GM12878 (cell line): ENCODE measurements around the gene PCLO.

ENCODE experiments used
- ATF2 ChIP-seq: IDR thresholded peaks from 2 replicates; pipeline ENCODE4 v1.6.1; 2012; ENCODE audit warnings: low read length, inconsistent platforms
- CTCF ChIP-seq, 3 experiments: IDR thresholded peaks in 2 of 3; conservative IDR thresholded peaks in 1 of 3; 2 replicates each; pipeline ENCODE4 v1.5.1; 2011; ENCODE audit warnings: low read depth in 3 of 3, low read length in 3 of 3, mild to moderate bottlenecking in 3 of 3, control low read depth in 2 of 3, moderate library complexity in 2 of 3, inconsistent platforms in 1 of 3, mixed read lengths in 1 of 3; ENCODE audit not compliant: control insufficient read depth in 2 of 3, insufficient read depth in 1 of 3; ENCODE audit errors: extremely low read depth in 1 of 3
- ESRRA ChIP-seq: IDR thresholded peaks from 2 replicates; pipeline ENCODE4 v1.6.1; 2012; ENCODE audit warnings: mild to moderate bottlenecking, low read length, improper control_type of control experiment
- EZH2 ChIP-seq: IDR thresholded peaks from 2 replicates; pipeline ENCODE4 v1.6.1; 2012; ENCODE audit warnings: low read depth, mild to moderate bottlenecking, control low read depth, inconsistent platforms, low read length, borderline replicate concordance; ENCODE audit not compliant: control insufficient read depth
- GABPA ChIP-seq: IDR thresholded peaks from 2 replicates; pipeline ENCODE4 v1.6.1; 2014; ENCODE audit warnings: antibody characterized with exemption, low read depth, mild to moderate bottlenecking, inconsistent platforms
- JUNB ChIP-seq: IDR thresholded peaks from 2 replicates; pipeline ENCODE4 v1.6.1; 2016; ENCODE audit warnings: antibody characterized with exemption, mild to moderate bottlenecking
- NBN ChIP-seq: fragments of 450-650 bp; IDR thresholded peaks from 2 replicates; pipeline ENCODE4 v1.6.1; 2016
- POLR2A ChIP-seq: IDR thresholded peaks from 2 replicates; pipeline ENCODE4 v1.6.1; 2011; ENCODE audit warnings: low read depth, mild to moderate bottlenecking, low read length
- POLR2AphosphoS5 ChIP-seq: IDR thresholded peaks from 2 replicates; pipeline ENCODE4 v1.6.1; 2011; ENCODE audit warnings: mild to moderate bottlenecking, low read length, inconsistent platforms
- SMARCA5 ChIP-seq: fragments of 450-650 bp; IDR thresholded peaks from 2 replicates; pipeline ENCODE4 v1.6.1; 2017; ENCODE audit warnings: mild to moderate bottlenecking
- SP1 ChIP-seq: IDR thresholded peaks from one replicate; pipeline ENCODE4 v1.6.1; 2011; ENCODE audit warnings: low read depth, low read length
- TF ChIP-seq, protein P1 (sequence below): IDR thresholded peaks from 2 replicates; pipeline ENCODE4 v1.6.1; 2011; ENCODE audit warnings: borderline replicate concordance, low read depth, mild to moderate bottlenecking, moderate library complexity, mixed read lengths, low read length; ENCODE audit not compliant: insufficient read depth; ENCODE audit errors: extremely low read length

GRCh38 chr7:83143107-83143506 is 19.6 kb downstream of the PCLO start:
- TF ChIP-seq CTCF (IDR thresholded peaks at IDR 0.05 in 2 of 3, conservative IDR thresholded peaks at IDR 0.05 in 1 of 3; ENCODE audit: control insufficient read depth in 2 of 3, extremely low read depth in 1 of 3, insufficient read depth in 1 of 3, low read depth in 3 of 3, low read length in 3 of 3): no peak
- TF ChIP-seq SMARCA5: no peak
- TF ChIP-seq GABPA: no peak
- TF ChIP-seq, protein P1, sequence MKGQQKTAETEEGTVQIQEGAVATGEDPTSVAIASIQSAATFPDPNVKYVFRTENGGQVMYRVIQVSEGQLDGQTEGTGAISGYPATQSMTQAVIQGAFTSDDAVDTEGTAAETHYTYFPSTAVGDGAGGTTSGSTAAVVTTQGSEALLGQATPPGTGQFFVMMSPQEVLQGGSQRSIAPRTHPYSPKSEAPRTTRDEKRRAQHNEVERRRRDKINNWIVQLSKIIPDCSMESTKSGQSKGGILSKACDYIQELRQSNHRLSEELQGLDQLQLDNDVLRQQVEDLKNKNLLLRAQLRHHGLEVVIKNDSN: no peak
- no peak for TF ChIP-seq ESRRA
- TF ChIP-seq POLR2A: no peak
- TF ChIP-seq JUNB: no peak
- no peak for TF ChIP-seq NBN
- no peak for TF ChIP-seq EZH2
- no peak for TF ChIP-seq SP1
- TF ChIP-seq POLR2AphosphoS5: no peak
- no peak for TF ChIP-seq ATF2
